Measurements from ENCODE around the gene MAP3K1.
"Not testable (repeated sequence)": the region's sequence is repeated elsewhere in the genome, so short reads cannot be mapped to it uniquely, and the experiment has no call there.

The MAP3K1 gene

GRCh38 chr5:56814963-56815657 lies at the start of gene MAP3K1:
MAP3K1 (plus strand) TSS chr5:56815549; CDS start chr5:56815574, 25 bp downstream.
- DNase-seq, result peak; percentile 84

GRCh38 chr5:56766926-56767325 lies 48.4 kb upstream of the MAP3K1 start:
- DNase-seq, result no peak

DNA sequence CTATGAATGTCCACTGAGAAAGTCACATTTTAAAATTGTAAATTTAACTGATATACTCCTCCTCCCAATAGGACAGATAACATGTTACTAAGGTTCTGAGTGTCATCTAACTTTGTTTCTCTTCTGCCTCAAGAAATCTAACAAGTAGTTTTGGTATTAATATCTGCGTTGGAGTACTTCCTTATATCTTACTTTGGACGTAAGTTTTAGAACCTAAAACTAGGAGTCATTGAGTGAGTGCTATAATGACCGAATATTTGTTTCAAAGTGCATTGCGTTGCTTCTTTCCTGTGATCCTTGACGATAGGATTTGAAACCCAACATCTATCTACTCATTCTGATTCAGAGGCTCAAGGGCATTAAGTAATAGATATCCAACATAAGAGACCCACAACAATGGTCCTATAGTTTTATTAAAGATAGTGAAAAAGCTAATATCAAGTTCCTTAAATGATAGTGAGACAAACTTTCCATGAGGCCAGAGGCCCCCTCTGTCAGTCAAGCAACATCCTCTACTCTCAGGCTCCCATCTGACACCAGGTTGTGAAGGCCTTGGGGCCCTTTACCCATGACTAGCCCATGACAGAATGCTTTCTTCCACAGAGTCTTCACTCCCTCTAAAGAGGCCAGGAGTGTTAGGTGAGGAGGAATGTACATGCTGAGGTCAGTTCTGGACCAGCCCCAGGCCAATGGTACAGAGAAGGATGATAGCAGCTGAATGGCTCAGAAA lies 45.3 kb upstream of the MAP3K1 start:
- DNase-seq, result no peak

DNA sequence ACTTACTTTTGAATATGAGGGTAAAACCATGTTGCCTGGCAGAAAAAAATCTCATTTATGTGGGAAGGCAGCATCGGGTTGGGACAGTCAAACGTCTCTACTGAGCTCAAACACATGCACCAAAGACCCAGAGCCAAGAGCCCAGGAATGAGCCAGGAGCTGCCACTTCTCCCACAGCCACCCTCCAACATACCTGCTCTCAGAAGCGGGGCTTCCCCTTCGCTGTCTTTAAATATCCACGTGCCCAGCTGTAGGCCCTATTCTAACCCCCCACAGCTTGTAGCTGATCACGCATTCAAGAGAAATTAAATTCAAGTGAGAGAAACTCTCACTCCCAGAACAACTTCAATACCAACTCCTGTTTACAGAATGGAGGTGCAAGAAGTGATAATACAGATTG lies 42.6 kb upstream of the MAP3K1 start:
- DNase-seq, result no peak

- no peak for DNase-seq
Measured at GRCh38 chr5:56774957-56775356, 40.4 kb upstream of the MAP3K1 start.

- not testable (repeated sequence) for DNase-seq
Measured at GRCh38 chr5:56776212-56776846, 39.0 kb upstream of the MAP3K1 start.

DNA sequence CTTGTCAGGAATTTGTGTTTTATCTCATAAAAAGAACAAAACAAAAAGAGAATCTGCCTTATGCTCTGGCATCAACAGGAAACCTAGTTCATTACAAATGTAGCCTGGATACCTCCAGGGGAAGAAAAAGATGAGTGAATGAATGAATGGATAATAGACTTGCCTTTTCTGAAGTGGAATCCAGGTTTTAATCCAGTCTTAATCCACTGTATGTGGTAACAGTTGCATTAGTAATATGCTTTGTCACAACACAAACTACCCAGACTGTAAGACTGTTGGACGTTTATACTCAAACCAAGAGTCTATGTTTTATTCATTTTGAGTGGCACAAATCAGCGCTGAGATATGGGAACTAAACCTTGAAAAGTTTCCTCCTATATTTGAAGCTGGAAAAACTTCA lies 32.1 kb upstream of the MAP3K1 start:
- DNase-seq, result no peak

DNA sequence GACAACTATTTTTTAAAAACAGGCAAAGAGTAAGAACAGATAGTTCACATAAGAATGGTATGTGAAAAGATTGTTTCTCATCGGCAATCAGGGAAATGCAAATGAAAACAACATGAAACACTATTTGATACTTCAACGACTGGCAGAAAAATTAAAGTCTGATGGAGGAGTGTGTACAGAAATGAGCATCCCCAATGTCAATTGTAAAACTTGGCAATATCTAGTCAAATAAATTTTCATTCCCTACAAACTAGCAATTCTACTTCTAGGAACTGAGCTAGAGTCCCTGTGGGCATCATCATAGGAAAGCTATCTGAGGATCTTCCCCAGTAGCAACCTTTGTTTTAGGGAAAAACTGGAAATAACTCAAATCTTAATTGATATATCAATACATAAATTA lies 29.0 kb upstream of the MAP3K1 start:
- no peak for DNase-seq

GRCh38 chr5:56791396-56791795 lies 24.0 kb upstream of the MAP3K1 start:
- no peak for DNase-seq

- DNase-seq, result no peak
Measured at GRCh38 chr5:56798521-56798920, 16.8 kb upstream of the MAP3K1 start.

DNA sequence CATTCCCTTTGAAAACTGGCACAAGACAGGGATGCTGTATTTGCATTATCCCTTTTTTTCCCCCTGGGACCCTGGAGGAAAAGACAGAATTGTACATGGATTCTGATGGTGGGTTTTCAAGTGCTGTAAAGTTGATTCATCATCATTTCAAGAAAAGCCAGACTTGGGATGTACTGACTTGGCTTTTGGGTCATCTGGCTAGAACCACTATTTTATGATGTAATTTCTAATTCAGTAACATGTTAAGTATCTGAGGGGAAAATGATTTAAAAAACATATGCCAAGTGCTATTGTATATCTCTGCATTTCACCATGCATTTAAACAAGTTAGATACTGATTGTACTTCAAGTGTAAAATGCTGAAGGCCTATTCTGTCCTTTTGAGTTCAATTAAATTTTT lies 15.2 kb upstream of the MAP3K1 start:
- no peak for DNase-seq

DNA sequence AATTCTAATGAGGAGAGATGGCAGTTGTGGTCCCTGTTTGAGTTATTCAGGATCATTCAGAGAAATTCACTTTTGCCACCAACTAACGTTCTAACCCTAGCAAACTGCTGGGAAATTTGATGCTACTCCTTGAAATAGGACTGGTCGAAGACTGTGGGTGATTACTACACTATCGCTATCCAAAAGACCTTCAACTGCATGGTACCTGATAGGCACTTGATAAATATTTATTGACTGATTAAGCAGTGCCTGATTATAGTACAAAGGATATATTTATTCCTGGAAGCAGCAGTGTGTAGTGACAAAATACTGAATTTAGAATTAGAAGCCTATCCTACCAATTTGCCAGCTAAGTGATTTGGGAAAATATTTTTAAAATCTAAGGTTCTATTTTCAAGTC lies 14.1 kb upstream of the MAP3K1 start:
- DNase-seq, result no peak

DNA sequence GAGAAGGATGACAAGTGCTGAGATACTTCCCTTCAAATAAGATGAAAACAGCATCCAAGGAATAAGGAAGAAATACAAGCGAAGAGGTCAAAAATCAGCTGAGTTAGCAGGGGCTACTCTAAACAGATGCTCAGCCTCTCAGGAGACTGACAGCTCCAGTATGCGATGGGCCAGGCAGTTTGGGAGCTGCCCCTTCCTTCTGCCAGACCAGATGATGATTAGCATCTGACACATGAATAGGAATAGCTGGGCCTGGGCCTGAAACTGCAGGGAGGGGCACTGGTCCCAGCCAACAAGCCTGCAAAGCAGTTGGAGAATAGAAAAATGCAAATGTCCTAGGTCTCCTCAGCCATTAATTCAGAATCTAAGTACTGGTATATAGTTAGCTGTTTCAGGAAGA lies 13.1 kb upstream of the MAP3K1 start:
- DNase-seq, result no peak

DNA sequence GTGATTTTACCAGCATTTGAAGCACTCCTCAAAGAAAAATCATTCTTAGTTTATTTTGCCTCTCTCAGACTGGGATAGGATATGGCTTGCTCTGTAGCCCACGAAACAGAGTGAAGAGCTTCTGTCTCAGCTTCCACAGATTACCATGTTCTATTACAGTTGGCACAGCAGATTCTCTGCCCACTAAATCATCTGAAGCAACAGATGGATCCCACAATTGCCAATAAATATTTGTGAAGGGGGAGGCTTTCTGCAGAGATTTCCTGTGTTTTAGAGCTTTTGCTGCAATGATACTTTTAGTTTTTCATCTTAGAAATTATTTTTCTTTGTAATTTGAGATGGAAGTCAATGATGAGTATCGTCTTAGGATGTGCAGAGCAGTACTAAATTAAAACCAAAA lies 12.3 kb upstream of the MAP3K1 start:
- no peak for DNase-seq

DNA sequence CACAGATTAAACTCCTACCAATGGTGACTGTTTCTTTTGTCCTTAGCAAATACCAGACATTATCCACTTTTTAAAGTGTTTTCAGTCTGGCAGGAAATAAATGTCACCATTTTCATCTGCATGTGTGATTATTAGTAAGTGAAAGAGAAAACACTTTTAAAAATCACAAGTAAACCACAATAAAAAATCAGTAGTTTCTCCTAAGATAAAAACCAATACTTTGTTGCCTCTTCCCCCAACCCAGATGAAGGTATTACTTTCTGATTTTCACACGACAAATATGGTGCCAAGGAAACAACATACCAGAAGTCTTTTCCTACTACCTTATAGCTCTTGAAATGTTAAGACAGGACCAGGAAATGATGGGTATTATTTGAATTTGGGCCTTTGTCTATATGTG lies 11.5 kb upstream of the MAP3K1 start:
- no peak for DNase-seq

- DNase-seq, result no peak
Measured at GRCh38 chr5:56807679-56808078, 7.7 kb upstream of the MAP3K1 start.

DNA sequence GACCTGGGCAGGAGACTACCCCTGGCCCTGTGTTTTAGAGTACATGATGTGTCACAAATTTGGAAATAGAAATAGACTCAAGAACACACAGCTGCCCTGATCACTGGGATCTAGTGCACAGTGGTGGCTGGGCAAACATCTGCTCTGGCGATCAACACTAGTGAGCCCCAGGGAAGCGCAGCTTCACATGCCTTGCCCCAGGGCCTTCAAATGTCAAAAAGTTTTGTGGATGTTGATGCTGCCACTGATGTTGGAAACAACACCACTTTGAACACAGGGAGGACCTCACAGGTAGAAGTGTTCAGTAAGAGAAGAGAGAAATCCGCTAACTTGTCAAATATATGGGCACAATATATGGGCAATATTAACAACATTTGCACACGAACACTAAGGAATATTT lies 7.1 kb upstream of the MAP3K1 start:
- DNase-seq, result no peak

- DNase-seq, result no peak
Measured at GRCh38 chr5:56810826-56811225, 4.5 kb upstream of the MAP3K1 start.

- DNase-seq, result peak; percentile 21
Measured at GRCh38 chr5:56812110-56812509, 3.2 kb upstream of the MAP3K1 start.

GRCh38 chr5:56813302-56813701 lies 2.0 kb upstream of the MAP3K1 start:
- no peak for DNase-seq

GRCh38 chr5:56814361-56814962 lies 887 bp upstream of the MAP3K1 start:
- DNase-seq, result peak; percentile 33

GRCh38 chr5:56815658-56816545 lies 553 bp downstream of the MAP3K1 start:
- DNase-seq, result peak; percentile 54

Measured in NCI-H345 (cell line).